Prostate gland (tissue), 2 donors: Measurements from ENCODE around the gene GSK3A.

Experiments
- CTCF ChIP-seq, 4 experiments: fragments of 200-600 bp in 2 of 4; fragments of 450-650 bp in 2 of 4; sonication (generic) in 2 of 4; IDR thresholded peaks; 1 replicate in 3 of 4; 2 replicates in 1 of 4; pipeline ENCODE4 v1.5.1; 2016 to 2019; ENCODE audit warnings: antibody characterized with exemption in 4 of 4, mild to moderate bottlenecking in 2 of 4, moderate library complexity in 2 of 4
- POLR2A ChIP-seq: fragments of 450-650 bp; IDR thresholded peaks from one replicate; pipeline ENCODE4 v1.6.1; 2016; ENCODE audit warnings: antibody characterized with exemption, mild to moderate bottlenecking
- POLR2AphosphoS5 ChIP-seq: sonication (generic); formaldehyde crosslinking; IDR thresholded peaks from one replicate; pipeline ENCODE4 v1.6.1; 2017; ENCODE audit warnings: antibody characterized with exemption

- TF ChIP-seq POLR2AphosphoS5 (no peak), CTCF (IDR thresholded peaks at IDR 0.05) (no peak), POLR2A (no peak)
These were observed 10.2 kb upstream of the GSK3A start for GRCh38 chr19:42252365-42253244.
